GM23248 (cell line): ENCODE results near the gene FBXW8.

Experiments used
- EZH2 ChIP-seq: fragments of 200-600 bp; sonication (generic); IDR thresholded peaks from 2 replicates; pipeline ENCODE4 v1.6.1; 2018; ENCODE audit warnings: antibody characterized with exemption, mild to moderate bottlenecking; ENCODE audit not compliant: insufficient read depth, poor library complexity, severe bottlenecking
- EZH2phosphoT487 ChIP-seq: fragments of 200-600 bp; sonication (generic); IDR thresholded peaks from 2 replicates; pipeline ENCODE4 v1.6.1; 2018; ENCODE audit warnings: antibody characterized with exemption, moderate library complexity, mild to moderate bottlenecking, low read depth; ENCODE audit not compliant: insufficient read depth

DNA sequence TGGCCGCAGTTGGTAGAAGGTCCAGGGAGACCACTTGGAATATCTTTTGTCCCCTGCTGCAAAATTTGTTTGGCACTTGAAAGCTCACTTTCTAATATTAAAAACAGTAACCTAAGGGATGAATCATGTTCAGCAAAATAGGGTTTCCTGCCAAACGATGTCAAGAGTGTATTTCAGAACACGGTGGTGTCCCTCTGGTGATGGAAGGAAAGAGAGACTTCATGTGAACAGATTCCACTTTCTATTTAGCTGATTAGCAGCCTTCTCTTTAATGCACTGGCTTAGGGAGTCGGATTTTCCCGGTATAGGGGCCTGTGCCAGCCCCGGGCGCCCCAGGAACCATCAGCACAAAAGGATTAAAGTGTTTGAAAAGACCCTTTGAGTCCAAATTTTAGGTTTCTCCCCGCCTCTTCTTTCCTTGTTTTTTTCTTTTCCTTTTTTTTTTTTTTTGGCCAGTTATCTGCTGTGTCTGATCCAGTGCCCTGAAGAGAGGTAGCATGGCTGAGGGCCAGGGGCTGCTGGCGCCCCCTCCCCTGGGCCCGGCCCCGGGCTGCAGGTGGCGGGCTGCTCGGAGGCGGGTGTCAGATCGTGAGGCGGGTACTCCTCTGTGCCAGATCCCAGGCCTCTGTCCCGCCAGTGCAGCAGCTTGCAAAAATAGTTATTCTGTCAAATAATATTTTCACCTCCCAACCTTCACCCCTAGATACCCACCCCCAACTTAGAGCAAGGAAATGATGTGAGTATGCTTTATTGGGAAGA is 100.1 kb downstream of the FBXW8 start:
- TF ChIP-seq EZH2phosphoT487 (no peak), EZH2 (no peak)
